H9 (cell line): ENCODE data around the gene ABLIM1. TPM values are rescaled to one million over a fixed set of nuclear protein-coding genes. Genes with fewer than 3 reads are reported as not detected.

Experiments used
- DNase-seq: peaks from one replicate; pipeline ENCODE4 v3.0.0-alpha.2; 2017
- H2AFZ ChIP-seq: one replicate; pipeline ENCODE4 v1.6.1; 2013; ENCODE audit warnings: mild to moderate bottlenecking, low read length, control low read depth, moderate library complexity
- H2AK5ac ChIP-seq: 2 replicates; pipeline ENCODE4 v1.6.1; 2013; ENCODE audit warnings: low read length, control low read depth, mixed read lengths; ENCODE audit not compliant: insufficient read length
- H2BK120ac ChIP-seq: one replicate; pipeline ENCODE4 v1.6.1; 2013; ENCODE audit warnings: low read depth, mild to moderate bottlenecking, low read length, control low read depth, inconsistent platforms; ENCODE audit not compliant: poor library complexity, severe bottlenecking
- H2BK12ac ChIP-seq: 2 replicates; pipeline ENCODE4 v1.6.1; 2013; ENCODE audit warnings: low read length, control low read depth, mixed read lengths, low read depth; ENCODE audit not compliant: insufficient read length
- H2BK15ac ChIP-seq: 2 replicates; pipeline ENCODE4 v1.6.1; 2013; ENCODE audit warnings: low read depth, low read length, control low read depth
- H2BK20ac ChIP-seq: one replicate; pipeline ENCODE4 v1.6.1; 2013; ENCODE audit warnings: low read depth, mild to moderate bottlenecking, low read length, control low read depth, inconsistent platforms; ENCODE audit not compliant: poor library complexity, severe bottlenecking
- H2BK5ac ChIP-seq: 2 replicates; pipeline ENCODE4 v1.6.1; 2013; ENCODE audit warnings: low read length, control low read depth, mixed read lengths; ENCODE audit not compliant: insufficient read length
- H3K14ac ChIP-seq: 2 replicates; pipeline ENCODE4 v1.6.1; 2013; ENCODE audit warnings: low read length, control low read depth; ENCODE audit not compliant: insufficient read depth
- H3K18ac ChIP-seq: 2 replicates; pipeline ENCODE4 v1.6.1; 2013; ENCODE audit warnings: low read depth, mild to moderate bottlenecking, mixed read lengths, low read length, control low read depth; ENCODE audit not compliant: insufficient read length
- H3K23ac ChIP-seq: 2 replicates; pipeline ENCODE4 v1.6.1; 2013; ENCODE audit warnings: low read length, control low read depth, mixed read lengths, low read depth; ENCODE audit not compliant: insufficient read length
- H3K23me2 ChIP-seq: 2 replicates; pipeline ENCODE4 v1.6.1; 2013; ENCODE audit warnings: low read depth, mild to moderate bottlenecking, mixed read lengths, low read length, control low read depth; ENCODE audit not compliant: insufficient read length, poor library complexity, severe bottlenecking
- H3K27ac ChIP-seq: 2 replicates; pipeline ENCODE4 v1.5.1; 2013; ENCODE audit warnings: low read length, control low read depth, mixed read lengths, low read depth; ENCODE audit not compliant: insufficient read length
- H3K27me3 ChIP-seq: 2 replicates; pipeline ENCODE4 v1.6.1; 2013; ENCODE audit warnings: low read length, control low read depth, inconsistent platforms; ENCODE audit not compliant: insufficient read depth
- H3K4ac ChIP-seq: 2 replicates; pipeline ENCODE4 v1.6.1; 2013; ENCODE audit warnings: low read depth, mild to moderate bottlenecking, control low read depth, inconsistent platforms, low read length, moderate library complexity
- H3K4me1 ChIP-seq: 2 replicates; pipeline ENCODE4 v1.6.1; 2013; ENCODE audit warnings: low read length, control low read depth, inconsistent platforms; ENCODE audit not compliant: insufficient read depth
- H3K4me2 ChIP-seq: 2 replicates; pipeline ENCODE4 v1.6.1; 2013; ENCODE audit warnings: low read length, control low read depth, mixed read lengths; ENCODE audit not compliant: insufficient read length, insufficient read depth
- H3K56ac ChIP-seq: 2 replicates; pipeline ENCODE4 v1.6.1; 2013; ENCODE audit warnings: low read depth, mild to moderate bottlenecking, mixed read lengths, low read length, control low read depth; ENCODE audit not compliant: insufficient read length
- H3K79me1 ChIP-seq: 2 replicates; pipeline ENCODE4 v1.6.1; 2013; ENCODE audit warnings: low read depth, mild to moderate bottlenecking, moderate library complexity, low read length, control low read depth, inconsistent platforms; ENCODE audit not compliant: insufficient read depth, poor library complexity, severe bottlenecking
- H3K79me2 ChIP-seq: 2 replicates; pipeline ENCODE4 v1.6.1; 2013; ENCODE audit warnings: low read length, control low read depth, inconsistent platforms; ENCODE audit not compliant: insufficient read depth
- H3K9ac ChIP-seq: 2 replicates; pipeline ENCODE4 v1.6.1; 2013; ENCODE audit warnings: low read length, control low read depth, mixed read lengths; ENCODE audit not compliant: insufficient read length; ENCODE audit errors: extremely low read depth
- H3K9me3 ChIP-seq: one replicate; pipeline ENCODE4 v1.6.1; 2013; ENCODE audit warnings: low read depth, low read length, inconsistent platforms; ENCODE audit not compliant: control insufficient read depth
- H3T11ph ChIP-seq: one replicate; pipeline ENCODE4 v1.6.1; 2013; ENCODE audit warnings: mild to moderate bottlenecking, low read length, control low read depth, inconsistent platforms
- H4K20me1 ChIP-seq: one replicate; pipeline ENCODE4 v1.6.1; 2013; ENCODE audit not compliant: control insufficient read depth, insufficient read length, insufficient read depth
- H4K5ac ChIP-seq: 2 replicates; pipeline ENCODE4 v1.6.1; 2013; ENCODE audit warnings: low read depth, mild to moderate bottlenecking, mixed read lengths, low read length, control low read depth; ENCODE audit not compliant: insufficient read length
- H4K8ac ChIP-seq: replicated peaks from 2 replicates; pipeline ENCODE4 v1.6.1; 2013; ENCODE audit warnings: low read length, control low read depth, mixed read lengths, low read depth; ENCODE audit not compliant: insufficient read length
- H4K91ac ChIP-seq: 2 replicates; pipeline ENCODE4 v1.6.1; 2013; ENCODE audit warnings: low read depth, mild to moderate bottlenecking, moderate library complexity, mixed read lengths, low read length, control low read depth; ENCODE audit not compliant: insufficient read length
- H3K27ac Mint-ChIP-seq, 3 experiments: 2 replicates in 2 of 3; 3 replicates in 1 of 3; pipeline ENCODE4 v1.8.0; 2020 to 2021; ENCODE audit warnings: mixed read lengths in 3 of 3, mild to moderate bottlenecking in 1 of 3, moderate library complexity in 1 of 3
- H3K27me3 Mint-ChIP-seq: 2 replicates; pipeline ENCODE4 v1.8.0; 2021; ENCODE audit warnings: low read depth, mild to moderate bottlenecking, moderate library complexity, mixed read lengths
- H3K36me3 Mint-ChIP-seq, 3 experiments: 2 replicates in 2 of 3; 3 replicates in 1 of 3; pipeline ENCODE4 v1.8.0; 2020 to 2021; ENCODE audit warnings: low read depth in 3 of 3, mixed read lengths in 3 of 3; ENCODE audit not compliant: insufficient read depth in 1 of 3
- H3K4me1 Mint-ChIP-seq, 2 experiments: 2 replicates each; pipeline ENCODE4 v1.8.0; 2020; ENCODE audit warnings: mixed read lengths in 2 of 2
- H3K4me3 Mint-ChIP-seq, 2 experiments: 2 replicates in 1 of 2; 3 replicates in 1 of 2; pipeline ENCODE4 v1.8.0; 2020 to 2021; ENCODE audit warnings: mild to moderate bottlenecking in 2 of 2, mixed read lengths in 2 of 2, moderate library complexity in 1 of 2
- H3K9me3 Mint-ChIP-seq, 2 experiments: 2 replicates in 1 of 2; 3 replicates in 1 of 2; pipeline ENCODE4 v1.8.0; 2020; ENCODE audit warnings: mild to moderate bottlenecking in 2 of 2, mixed read lengths in 2 of 2, moderate library complexity in 1 of 2
- WGBS: extraction: QIAGEN DNeasy Blood & Tissue Kit; methylation state at CpG from one replicate; pipeline ENCODE4 v1.1.7; 2013; ENCODE audit warnings: missing lambda C conversion rate, low lambda C conversion rate, mixed read lengths; ENCODE audit not compliant: insufficient read length; ENCODE audit errors: extremely low coverage; 5-methylcytosine and 5-hydroxymethylcytosine counted together
- total RNA-seq: library from RNA; stranded (reverse); gene quantifications from 2 replicates; pipeline ENCODE4 v1.2.1, GENCODE V29; 2021
- TF ChIP-seq, protein P1 (sequence below): fragments of 200-600 bp; sonication (generic); conservative IDR thresholded peaks from 3 replicates; pipeline ENCODE4 v1.8.0; 2021; ENCODE audit warnings: antibody characterized with exemption, mild to moderate bottlenecking

Gene ABLIM1
- total RNA-seq, 1 experiment from 2014 or later: 32.1 TPM

DNA sequence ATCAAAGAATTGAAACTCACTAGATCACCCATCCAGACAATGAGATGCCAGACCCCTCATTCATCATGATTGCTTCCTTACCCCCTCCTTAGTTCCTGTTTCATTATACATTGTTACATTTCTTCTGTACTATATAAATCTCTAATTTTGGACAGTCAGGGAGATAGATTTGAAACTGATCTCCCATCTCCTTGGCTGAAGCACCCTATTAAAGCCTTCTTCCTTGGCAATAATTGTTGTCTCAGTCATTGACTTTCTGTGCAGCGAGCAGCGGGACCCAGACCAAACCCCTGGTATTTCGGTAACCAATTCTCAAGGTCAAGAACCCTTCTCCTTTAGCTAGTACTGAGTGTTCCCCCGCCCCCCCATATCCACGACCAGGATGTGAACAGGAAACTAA lies 100.2 kb downstream of the ABLIM1 start:
- Mint-ChIP-seq H3K4me1 (no peaks in the 10 kb centered on the region), H3K36me3 (peaks cover 0 to 12% (median 8%) of the 10 kb centered on the region in 3 experiments; a peak in 4 of 7 replicates), H3K4me3 (no peak overlapping the region), H3K27me3 (no peaks in the 10 kb centered on the region), H3K9me3 (peaks cover 9 to 12% of the 10 kb centered on the region in 2 experiments), H3K27ac (no peak overlapping the region)
- H3K56ac ChIP-seq: no peak overlapping the region
- no peak for DNase-seq
- no peaks in the 10 kb centered on the region for H3K27me3 ChIP-seq
- no peaks in the 10 kb centered on the region for H4K20me1 ChIP-seq
- no peaks in the 10 kb centered on the region for H3K79me1 ChIP-seq
- H3K9ac ChIP-seq: no peak overlapping the region
- no peak overlapping the region for H4K5ac ChIP-seq
- TF ChIP-seq, protein P1, sequence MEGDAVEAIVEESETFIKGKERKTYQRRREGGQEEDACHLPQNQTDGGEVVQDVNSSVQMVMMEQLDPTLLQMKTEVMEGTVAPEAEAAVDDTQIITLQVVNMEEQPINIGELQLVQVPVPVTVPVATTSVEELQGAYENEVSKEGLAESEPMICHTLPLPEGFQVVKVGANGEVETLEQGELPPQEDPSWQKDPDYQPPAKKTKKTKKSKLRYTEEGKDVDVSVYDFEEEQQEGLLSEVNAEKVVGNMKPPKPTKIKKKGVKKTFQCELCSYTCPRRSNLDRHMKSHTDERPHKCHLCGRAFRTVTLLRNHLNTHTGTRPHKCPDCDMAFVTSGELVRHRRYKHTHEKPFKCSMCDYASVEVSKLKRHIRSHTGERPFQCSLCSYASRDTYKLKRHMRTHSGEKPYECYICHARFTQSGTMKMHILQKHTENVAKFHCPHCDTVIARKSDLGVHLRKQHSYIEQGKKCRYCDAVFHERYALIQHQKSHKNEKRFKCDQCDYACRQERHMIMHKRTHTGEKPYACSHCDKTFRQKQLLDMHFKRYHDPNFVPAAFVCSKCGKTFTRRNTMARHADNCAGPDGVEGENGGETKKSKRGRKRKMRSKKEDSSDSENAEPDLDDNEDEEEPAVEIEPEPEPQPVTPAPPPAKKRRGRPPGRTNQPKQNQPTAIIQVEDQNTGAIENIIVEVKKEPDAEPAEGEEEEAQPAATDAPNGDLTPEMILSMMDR: no peak
- peaks cover 14% of the 10 kb centered on the region for H3K9me3 ChIP-seq
- H2BK12ac ChIP-seq: no peak overlapping the region
- H2BK20ac ChIP-seq: no peak overlapping the region
- no peak overlapping the region for H2AK5ac ChIP-seq
- H3K4ac ChIP-seq: no peak overlapping the region
- H2AFZ ChIP-seq: no peak overlapping the region
- no peak overlapping the region for H3K23ac ChIP-seq
- no peaks in the 10 kb centered on the region for H3K4me1 ChIP-seq
- H3T11ph ChIP-seq: no peak overlapping the region
- H4K91ac ChIP-seq: no peak overlapping the region
- no CpG with 5 or more reads among the region's 5 CpGs for WGBS
- no peak overlapping the region for H2BK120ac ChIP-seq
- H2BK15ac ChIP-seq: no peak overlapping the region
- no peaks in the 10 kb centered on the region for H3K79me2 ChIP-seq
- no peak overlapping the region for H4K8ac ChIP-seq
- H3K18ac ChIP-seq: no peak overlapping the region
- no peak overlapping the region for H3K4me2 ChIP-seq
- peaks cover 3% of the 10 kb centered on the region for H3K23me2 ChIP-seq
- no peak overlapping the region for H2BK5ac ChIP-seq
- no peak overlapping the region for H3K14ac ChIP-seq
- H3K27ac ChIP-seq: no peak overlapping the region
